HepG2 (cell line): ENCODE data around the gene ZNF628. TPM values are rescaled to one million over a fixed set of nuclear protein-coding genes. Genes with fewer than 3 reads are reported as not detected.

Experiments
- CBFB ChIP-seq: sonication (generic); formaldehyde crosslinking; IDR thresholded peaks from 2 replicates; pipeline ENCODE4 v1.4.0; 2020; ENCODE audit warnings: missing genetic modification reagents
- CREB1 ChIP-seq, 2 experiments: fragments of 450-650 bp in 1 of 2; IDR thresholded peaks; 2 replicates each; pipeline ENCODE4 v1.6.1; 2016 to 2017; ENCODE audit warnings: control low read depth in 1 of 2, mild to moderate bottlenecking in 1 of 2, missing compliant biosample characterization in 1 of 2, missing genetic modification characterization in 1 of 2
- EP300 ChIP-seq, 3 experiments: sonication (generic) in 1 of 3; formaldehyde crosslinking in 1 of 3; IDR thresholded peaks; 2 replicates each; pipeline versions ENCODE4 v1.5.1 to v1.6.1; 2011 to 2020; ENCODE audit warnings: low read depth in 2 of 3, low read length in 2 of 3, borderline replicate concordance in 1 of 3, improper control_type of control experiment in 1 of 3, mild to moderate bottlenecking in 1 of 3, missing genetic modification reagents in 1 of 3, moderate library complexity in 1 of 3
- GATAD2A ChIP-seq: IDR thresholded peaks from 2 replicates; pipeline ENCODE4 v1.6.1; 2016
- KDM2A ChIP-seq: sonication (generic); formaldehyde crosslinking; IDR thresholded peaks from 2 replicates; pipeline ENCODE4 v1.4.0; 2020; ENCODE audit warnings: low read depth, missing genetic modification reagents, borderline replicate concordance
- KDM3A ChIP-seq: IDR thresholded peaks from 2 replicates; pipeline ENCODE4 v1.6.1; 2018; ENCODE audit warnings: low read depth, missing compliant biosample characterization
- KDM6A ChIP-seq: IDR thresholded peaks from 2 replicates; pipeline ENCODE4 v1.6.1; 2016; ENCODE audit warnings: low read depth
- MLX ChIP-seq: IDR thresholded peaks from 2 replicates; pipeline ENCODE4 v1.6.1; 2016
- MYPOP ChIP-seq: sonication (generic); formaldehyde crosslinking; IDR thresholded peaks from 2 replicates; pipeline ENCODE4 v1.8.1; 2023; ENCODE audit warnings: mild to moderate bottlenecking, moderate library complexity, missing genetic modification reagents
- NFYC ChIP-seq: IDR thresholded peaks from 2 replicates; pipeline ENCODE4 v1.6.1; 2016; ENCODE audit warnings: missing genetic modification reagents, missing compliant biosample characterization
- POLR2G ChIP-seq: fragments of 200-400 bp; formaldehyde crosslinking; IDR thresholded peaks from 2 replicates; pipeline ENCODE4 v1.6.1; 2018; ENCODE audit warnings: mild to moderate bottlenecking, low read depth, low read length, moderate library complexity
- RAD51 ChIP-seq: fragments of 450-650 bp; IDR thresholded peaks from 2 replicates; pipeline ENCODE4 v1.6.1; 2016; ENCODE audit warnings: borderline replicate concordance
- RBFOX2 ChIP-seq: fragments of 200-400 bp; formaldehyde crosslinking; IDR thresholded peaks from 2 replicates; pipeline ENCODE4 v1.6.1; 2017; ENCODE audit warnings: low read depth, mild to moderate bottlenecking, low read length
- RFX5 ChIP-seq: IDR thresholded peaks from 2 replicates; pipeline ENCODE4 v1.6.1; 2011; ENCODE audit warnings: low read depth, low read length, improper control_type of control experiment
- RFXANK ChIP-seq: IDR thresholded peaks from 2 replicates; pipeline ENCODE4 v1.6.1; 2016
- RXRB ChIP-seq: IDR thresholded peaks from 2 replicates; pipeline ENCODE4 v1.6.1; 2016; ENCODE audit warnings: borderline replicate concordance, missing genetic modification reagents, missing compliant biosample characterization
- SATB2 ChIP-seq: sonication (generic); formaldehyde crosslinking; IDR thresholded peaks from 2 replicates; pipeline ENCODE4 v1.5.0; 2020; ENCODE audit warnings: missing genetic modification reagents
- SOX6 ChIP-seq, 2 experiments: fragments of 450-650 bp in 1 of 2; sonication (generic) in 1 of 2; formaldehyde crosslinking in 1 of 2; IDR thresholded peaks; 2 replicates each; pipeline versions ENCODE4 v1.4.0 to v1.6.1; 2017 to 2020; ENCODE audit warnings: antibody characterized with exemption in 1 of 2, mild to moderate bottlenecking in 1 of 2, missing genetic modification reagents in 1 of 2
- ZNF264 ChIP-seq: sonication (generic); formaldehyde crosslinking; IDR thresholded peaks from 2 replicates; pipeline ENCODE4 v1.4.0; 2020; ENCODE audit warnings: missing genetic modification reagents
- ZNF414 ChIP-seq: sonication (generic); formaldehyde crosslinking; IDR thresholded peaks from 2 replicates; pipeline ENCODE4 v1.5.0; 2020; ENCODE audit warnings: missing genetic modification reagents
- ZNF451 ChIP-seq: sonication (generic); formaldehyde crosslinking; IDR thresholded peaks from 2 replicates; pipeline ENCODE4 v1.5.0; 2020; ENCODE audit warnings: mild to moderate bottlenecking, missing genetic modification reagents
- polyA plus RNA-seq, 8 experiments: library from polyadenylated mRNA; depleted of rRNA in 3 of 8; stranded (reverse) in 7 of 8; unstranded in 1 of 8; fragments of >200 nt; fragmentation: Illumina TruSeq in 4 of 8; extraction: Trizol in 4 of 8; gene quantifications; 2 replicates each; pipeline versions ENCODE4 v1.2.1 to v1.2.3, GENCODE V29; 2011 to 2016; ENCODE audit warnings: low read depth in 4 of 8, missing spikeins in 1 of 8, mixed read lengths in 1 of 8; ENCODE audit not compliant: insufficient read depth in 1 of 8
- total RNA-seq, 5 experiments: library from RNA; depleted of rRNA; stranded (reverse); fragments of >200 nt; fragmentation: Illumina TruSeq; extraction: Trizol; gene quantifications; 2 replicates each; pipeline ENCODE4 v1.2.3, GENCODE V29; 2016; ENCODE audit warnings: low read depth in 1 of 5
- TF ChIP-seq, protein P1 (sequence below): sonication (generic); formaldehyde crosslinking; IDR thresholded peaks from 2 replicates; pipeline ENCODE4 v1.8.0; 2022; ENCODE audit warnings: mild to moderate bottlenecking, missing genetic modification reagents; ENCODE audit not compliant: insufficient replicate concordance
- TF ChIP-seq, protein P2 (sequence below): sonication (generic); formaldehyde crosslinking; IDR thresholded peaks from 2 replicates; pipeline ENCODE4 v1.4.0; 2020; ENCODE audit warnings: mild to moderate bottlenecking, missing genetic modification reagents

ZNF628 gene
- total and polyA plus RNA-seq, 2 of the 13 experiments (the other 11 are each of a cell fraction or from before 2014, with no cell fraction given) = 0.54 to 1.2 TPM

- TF ChIP-seq KDM2A (peak; percentile 94), KDM6A (CRISPR knock-in tag) (no peak), RFXANK (CRISPR knock-in tag) (peak; percentile 100), EP300 (IDR thresholded peaks at IDR 0.05; ENCODE audit: low read depth in 2 of 2, low read length in 2 of 2) (no peak), EP300 (CRISPR knock-in tag; IDR thresholded peaks at IDR 0.05; ENCODE audit: borderline replicate concordance) (no peak), MLX (no peak), GATAD2A (CRISPR knock-in tag) (0 out of 2 replicates have a peak, but pooled peaks have one; percentile 32), NFYC (CRISPR knock-in tag) (peak; percentile 93), KDM3A (CRISPR knock-in tag) (0 out of 2 replicates have a peak, but pooled peaks have one; percentile 46), ZNF414 (CRISPR knock-in tag) (0 out of 2 replicates have a peak, but pooled peaks have one; percentile 25), CREB1 (IDR thresholded peaks at IDR 0.05) (peak; percentile 94), CREB1 (CRISPR knock-in tag; IDR thresholded peaks at IDR 0.05) (peak; percentile 98), MYPOP (CRISPR knock-in tag) (no peak), SOX6 (IDR thresholded peaks at IDR 0.05) (no peak), SOX6 (CRISPR knock-in tag; IDR thresholded peaks at IDR 0.05) (peak; percentile 68), RAD51 (no peak), RFX5 (peak; percentile 100), CBFB (0 out of 2 replicates have a peak, but pooled peaks have one; percentile 21), POLR2G (no peak), SATB2 (CRISPR knock-in tag) (no peak), RXRB (CRISPR knock-in tag) (peak; percentile 65; the same call in 1 of the 2 replicates), ZNF264 (CRISPR knock-in tag) (no peak), RBFOX2 (peak; percentile 66), ZNF451 (CRISPR knock-in tag) (0 out of 2 replicates have a peak, but pooled peaks have one; percentile 26)
- TF ChIP-seq, protein P1, sequence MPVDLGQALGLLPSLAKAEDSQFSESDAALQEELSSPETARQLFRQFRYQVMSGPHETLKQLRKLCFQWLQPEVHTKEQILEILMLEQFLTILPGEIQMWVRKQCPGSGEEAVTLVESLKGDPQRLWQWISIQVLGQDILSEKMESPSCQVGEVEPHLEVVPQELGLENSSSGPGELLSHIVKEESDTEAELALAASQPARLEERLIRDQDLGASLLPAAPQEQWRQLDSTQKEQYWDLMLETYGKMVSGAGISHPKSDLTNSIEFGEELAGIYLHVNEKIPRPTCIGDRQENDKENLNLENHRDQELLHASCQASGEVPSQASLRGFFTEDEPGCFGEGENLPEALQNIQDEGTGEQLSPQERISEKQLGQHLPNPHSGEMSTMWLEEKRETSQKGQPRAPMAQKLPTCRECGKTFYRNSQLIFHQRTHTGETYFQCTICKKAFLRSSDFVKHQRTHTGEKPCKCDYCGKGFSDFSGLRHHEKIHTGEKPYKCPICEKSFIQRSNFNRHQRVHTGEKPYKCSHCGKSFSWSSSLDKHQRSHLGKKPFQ (CRISPR knock-in tag) = no peak
- TF ChIP-seq, protein P2, sequence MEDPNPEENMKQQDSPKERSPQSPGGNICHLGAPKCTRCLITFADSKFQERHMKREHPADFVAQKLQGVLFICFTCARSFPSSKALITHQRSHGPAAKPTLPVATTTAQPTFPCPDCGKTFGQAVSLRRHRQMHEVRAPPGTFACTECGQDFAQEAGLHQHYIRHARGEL = peak; percentile 14; the same call in 1 of the 2 replicates
These were observed 40.6 kb downstream of the ZNF628 start (continued) for GRCh38 chr19:55516878-55517620.
